GM18870 (cell line): ENCODE results near the gene ARHGAP24.

Source experiments
- ATAC-seq: cut with Tn5 transposase; IDR thresholded peaks from one replicate; pipeline ENCODE4 v1.9.1; 2021; ENCODE audit warnings: moderate library complexity; ENCODE audit not compliant: unreplicated experiment

Gene ARHGAP24

GRCh38 chr4:86048426-86048825, 573.5 kb downstream of the ARHGAP24 start:
- no peak for ATAC-seq

- ATAC-seq: no peak
Measured at GRCh38 chr4:86050496-86050895, 575.5 kb downstream of the ARHGAP24 start.
